Measurements from ENCODE around the gene DBF4B.

DBF4B gene

DNA sequence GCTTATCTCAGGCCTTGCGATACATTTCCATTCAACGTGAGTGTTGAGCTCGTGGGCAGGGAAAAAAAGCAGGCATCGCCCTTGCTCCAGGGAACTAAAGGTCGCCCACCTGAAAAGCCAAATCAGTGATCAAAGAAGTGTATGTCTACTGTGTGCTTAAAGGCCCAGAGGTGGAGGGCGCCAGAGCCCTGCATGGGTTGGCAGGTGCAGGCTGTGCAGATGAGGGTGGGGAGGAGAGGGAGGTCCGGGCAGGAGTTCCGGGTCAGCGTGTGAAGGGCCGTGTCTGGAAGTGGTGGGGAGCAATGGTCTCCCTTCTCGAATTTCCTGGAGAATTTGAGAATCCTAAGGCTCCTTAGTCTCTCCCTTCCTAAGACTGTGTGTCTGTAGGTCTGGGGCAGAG is 57.5 kb downstream of the DBF4B start:
- Histone ChIP-seq H3K18ac (ENCODE audit: low read length) (no peak overlapping the region), H3K27ac (ENCODE audit: low read depth, low read length) (no peak overlapping the region), H2BK15ac (replicated peaks; ENCODE audit: low read depth) (no peak overlapping the region), H3K23ac (ENCODE audit: low read length) (no peak overlapping the region), H4K8ac (ENCODE audit: low read depth, low read length) (no peak overlapping the region), H3K4me1 (ENCODE audit: control insufficient read depth, low read depth, low read length) (peaks cover 7% of the 10 kb centered on the region), H2AK5ac (ENCODE audit: low read length) (no peak overlapping the region), H3K4ac (ENCODE audit: low read depth, low read length) (no peak overlapping the region), H3K79me2 (ENCODE audit: control insufficient read depth, insufficient read depth, low read length) (no peaks in the 10 kb centered on the region), H2BK5ac (ENCODE audit: low read length) (no peak overlapping the region), H3K9ac (ENCODE audit: low read length) (no peak overlapping the region), H3K4me3 (ENCODE audit: low read length) (no peak overlapping the region), H3K56ac (ENCODE audit: low read length) (no peak overlapping the region), H3K79me1 (ENCODE audit: low read length) (no peaks in the 10 kb centered on the region), H3K36me3 (ENCODE audit: control insufficient read depth, insufficient read depth, low read length) (no peaks in the 10 kb centered on the region), H4K5ac (ENCODE audit: low read length) (no peak overlapping the region), H3K4me2 (ENCODE audit: low read length) (no peak overlapping the region), H3K27me3 (ENCODE audit: insufficient read depth, low read length, poor library complexity) (no peaks in the 10 kb centered on the region), H2BK120ac (ENCODE audit: low read depth, low read length) (no peak overlapping the region)
- no peak for DNase-seq
- WGBS (ENCODE audit: extremely low coverage, insufficient coverage, low lambda C conversion rate) = no CpG with 5 or more reads among the region's 11 CpGs

DNA sequence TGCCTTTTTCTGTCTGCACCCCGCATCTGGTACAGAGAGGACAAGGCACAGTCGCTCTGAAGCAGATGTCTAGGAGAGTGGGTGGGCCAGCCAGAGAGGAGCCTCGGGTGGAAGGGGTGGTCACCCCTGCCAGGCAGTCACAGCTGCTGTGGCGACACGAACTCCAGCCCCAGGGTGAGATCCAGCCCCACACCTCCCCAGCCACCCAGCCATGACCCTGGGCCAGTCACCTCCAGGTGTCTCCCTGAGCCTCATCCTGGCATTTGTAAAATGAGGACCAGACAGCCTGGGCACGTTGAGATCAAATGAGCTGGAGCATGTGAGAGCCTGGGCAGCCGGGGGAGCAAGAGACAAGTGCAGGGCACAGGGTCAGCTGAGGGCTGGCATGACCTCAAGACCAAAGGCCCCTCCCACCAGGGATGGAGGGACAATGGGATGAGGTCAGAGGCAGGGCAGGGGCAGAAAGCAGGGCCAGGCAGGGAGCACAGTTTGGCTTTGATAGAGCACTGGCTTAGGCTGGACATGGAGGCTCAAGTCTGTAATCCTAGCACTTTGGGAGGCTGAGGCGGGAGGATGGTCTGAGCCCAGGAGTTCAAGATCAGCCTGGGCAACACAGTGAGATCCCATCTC is 58.1 kb downstream of the DBF4B start:
- Histone ChIP-seq H3K4me2 (ENCODE audit: low read length) (no peak overlapping the region), H3K79me2 (ENCODE audit: control insufficient read depth, insufficient read depth, low read length) (no peaks in the 10 kb centered on the region), H3K27ac (ENCODE audit: low read depth, low read length) (no peak overlapping the region), H3K36me3 (ENCODE audit: control insufficient read depth, insufficient read depth, low read length) (no peaks in the 10 kb centered on the region), H3K18ac (ENCODE audit: low read length) (no peak overlapping the region), H3K4me1 (ENCODE audit: control insufficient read depth, low read depth, low read length) (peaks cover 7% of the 10 kb centered on the region), H3K4me3 (ENCODE audit: low read length) (no peak overlapping the region), H2AK5ac (ENCODE audit: low read length) (no peak overlapping the region), H3K23ac (ENCODE audit: low read length) (no peak overlapping the region), H3K79me1 (ENCODE audit: low read length) (no peaks in the 10 kb centered on the region), H3K27me3 (ENCODE audit: insufficient read depth, low read length, poor library complexity) (no peaks in the 10 kb centered on the region), H2BK120ac (ENCODE audit: low read depth, low read length) (no peak overlapping the region), H4K8ac (ENCODE audit: low read depth, low read length) (no peak overlapping the region), H3K56ac (ENCODE audit: low read length) (no peak overlapping the region), H4K5ac (ENCODE audit: low read length) (no peak overlapping the region), H3K9ac (ENCODE audit: low read length) (no peak overlapping the region), H2BK5ac (ENCODE audit: low read length) (no peak overlapping the region), H3K4ac (ENCODE audit: low read depth, low read length) (no peak overlapping the region), H2BK15ac (replicated peaks; ENCODE audit: low read depth) (no peak overlapping the region)
- WGBS (ENCODE audit: extremely low coverage, insufficient coverage, low lambda C conversion rate) = no CpG with 5 or more reads among the region's 8 CpGs
- DNase-seq = peak; percentile 36

DNA sequence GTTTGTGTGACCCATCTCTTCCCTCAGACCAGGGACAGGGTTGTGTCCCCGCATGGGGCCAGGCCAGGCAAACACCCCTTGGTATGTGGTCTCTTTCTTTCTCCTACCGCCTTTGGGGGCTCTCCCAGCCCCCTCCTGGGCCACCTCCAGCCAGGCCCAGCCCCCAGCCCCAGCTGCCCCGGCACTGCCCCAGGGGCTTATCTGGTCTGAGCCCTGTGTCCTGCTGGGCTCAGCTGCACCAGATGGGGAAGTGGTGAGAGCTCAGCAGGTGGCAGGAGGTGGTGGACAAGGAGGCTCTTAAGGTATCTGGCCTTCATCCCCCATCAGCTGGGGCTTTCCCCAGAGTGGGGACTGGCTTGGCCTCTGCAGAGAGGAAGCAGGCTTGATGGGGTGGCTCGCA is 59.0 kb downstream of the DBF4B start:
- peak; percentile 62 for DNase-seq
- Histone ChIP-seq H3K9ac (ENCODE audit: low read length) (no peak overlapping the region), H4K8ac (ENCODE audit: low read depth, low read length) (no peak overlapping the region), H2AK5ac (ENCODE audit: low read length) (no peak overlapping the region), H3K23ac (ENCODE audit: low read length) (no peak overlapping the region), H3K56ac (ENCODE audit: low read length) (no peak overlapping the region), H3K4me3 (ENCODE audit: low read length) (no peak overlapping the region), H2BK5ac (ENCODE audit: low read length) (no peak overlapping the region), H3K4me1 (ENCODE audit: control insufficient read depth, low read depth, low read length) (peaks cover 7% of the 10 kb centered on the region), H3K4me2 (ENCODE audit: low read length) (no peak overlapping the region), H3K27ac (ENCODE audit: low read depth, low read length) (no peak overlapping the region), H2BK15ac (replicated peaks; ENCODE audit: low read depth) (no peak overlapping the region), H3K36me3 (ENCODE audit: control insufficient read depth, insufficient read depth, low read length) (no peaks in the 10 kb centered on the region), H3K27me3 (ENCODE audit: insufficient read depth, low read length, poor library complexity) (no peaks in the 10 kb centered on the region), H3K79me2 (ENCODE audit: control insufficient read depth, insufficient read depth, low read length) (no peaks in the 10 kb centered on the region), H3K79me1 (ENCODE audit: low read length) (no peaks in the 10 kb centered on the region), H4K5ac (ENCODE audit: low read length) (no peak overlapping the region), H3K18ac (ENCODE audit: low read length) (no peak overlapping the region), H3K4ac (ENCODE audit: low read depth, low read length) (no peak overlapping the region), H2BK120ac (ENCODE audit: low read depth, low read length) (no peak overlapping the region)
- WGBS (ENCODE audit: extremely low coverage, insufficient coverage, low lambda C conversion rate) = no CpG with 5 or more reads among the region's 4 CpGs

DNA sequence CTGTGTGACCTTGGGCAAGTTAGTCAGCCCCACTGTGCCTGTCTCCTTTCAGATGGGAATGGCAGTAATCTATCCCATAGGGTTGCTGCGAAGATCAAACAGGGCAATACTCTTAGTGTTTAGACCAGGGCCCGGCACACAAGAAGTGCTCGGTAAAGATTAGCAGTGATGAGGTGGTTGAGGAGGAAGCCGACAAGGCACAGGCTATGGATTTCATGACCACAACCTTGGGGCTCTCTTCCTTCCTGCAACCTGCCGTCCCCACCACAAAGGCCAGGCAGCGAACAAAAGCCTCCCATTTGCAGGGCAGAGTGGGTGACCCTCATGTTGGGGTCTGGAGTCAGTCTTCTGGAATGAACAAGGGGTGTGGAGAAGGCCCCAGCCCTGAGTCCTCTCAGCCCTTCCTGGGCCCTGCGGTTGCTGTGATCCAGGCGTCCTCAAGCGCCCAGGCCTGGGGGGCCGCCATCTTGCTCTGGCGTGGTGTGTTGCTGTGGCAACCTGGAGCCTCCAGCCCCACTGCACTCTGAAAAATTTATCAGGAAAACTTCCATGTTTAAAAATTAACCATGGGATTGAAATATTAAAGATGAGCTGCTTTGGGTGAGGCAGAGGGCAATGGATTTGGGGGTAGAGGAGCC is 60.2 kb downstream of the DBF4B start:
- no peaks in the 10 kb centered on the region for H3K27me3 ChIP-seq (ENCODE audit: insufficient read depth, low read length, poor library complexity)
- H4K8ac ChIP-seq (ENCODE audit: low read depth, low read length) = no peak overlapping the region
- no peaks in the 10 kb centered on the region for H3K79me2 ChIP-seq (ENCODE audit: control insufficient read depth, insufficient read depth, low read length)
- no peak overlapping the region for H3K56ac ChIP-seq (ENCODE audit: low read length)
- no peak for DNase-seq
- no peak overlapping the region for H2BK120ac ChIP-seq (ENCODE audit: low read depth, low read length)
- no peak overlapping the region for H3K4me3 ChIP-seq (ENCODE audit: low read length)
- no peak overlapping the region for H2AK5ac ChIP-seq (ENCODE audit: low read length)
- no peak overlapping the region for H2BK15ac ChIP-seq (replicated peaks; ENCODE audit: low read depth)
- H3K4me1 ChIP-seq (ENCODE audit: control insufficient read depth, low read depth, low read length) = peaks cover 7% of the 10 kb centered on the region
- no peak overlapping the region for H3K27ac ChIP-seq (ENCODE audit: low read depth, low read length)
- H3K4ac ChIP-seq (ENCODE audit: low read depth, low read length) = no peak overlapping the region
- no peaks in the 10 kb centered on the region for H3K79me1 ChIP-seq (ENCODE audit: low read length)
- H3K18ac ChIP-seq (ENCODE audit: low read length) = no peak overlapping the region
- H3K23ac ChIP-seq (ENCODE audit: low read length) = peak overlapping the region; percentile 48
- H2BK5ac ChIP-seq (ENCODE audit: low read length) = no peak overlapping the region
- H3K36me3 ChIP-seq (ENCODE audit: control insufficient read depth, insufficient read depth, low read length) = no peaks in the 10 kb centered on the region
- WGBS (ENCODE audit: extremely low coverage, insufficient coverage, low lambda C conversion rate) = no CpG with 5 or more reads among the region's 11 CpGs
- H3K4me2 ChIP-seq (ENCODE audit: low read length) = no peak overlapping the region
- H4K5ac ChIP-seq (ENCODE audit: low read length) = no peak overlapping the region
- H3K9ac ChIP-seq (ENCODE audit: low read length) = no peak overlapping the region

DNA sequence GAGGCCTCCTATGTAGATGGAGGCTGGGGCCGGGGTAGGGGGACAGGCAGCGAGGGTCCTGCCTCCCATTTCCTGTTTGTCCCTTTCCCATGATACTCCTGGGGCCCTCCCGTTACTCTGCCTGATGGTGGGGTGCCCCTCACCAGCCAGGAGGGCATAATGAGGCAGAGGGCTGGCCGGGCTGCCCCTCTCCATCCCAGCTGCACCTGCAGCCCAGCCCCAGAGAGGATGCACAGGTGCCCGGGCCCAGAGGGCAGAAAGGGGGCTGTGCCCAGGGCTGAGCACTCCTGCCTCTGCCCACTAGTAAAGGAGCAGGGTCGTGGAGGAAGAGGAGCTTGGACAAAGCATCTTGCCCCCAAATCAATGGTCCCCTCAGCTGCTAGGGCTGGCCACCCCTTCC is 60.8 kb downstream of the DBF4B start:
- Histone ChIP-seq H3K27ac (ENCODE audit: low read depth, low read length) (no peak overlapping the region), H3K56ac (ENCODE audit: low read length) (no peak overlapping the region), H3K4me1 (ENCODE audit: control insufficient read depth, low read depth, low read length) (peaks cover 7% of the 10 kb centered on the region), H3K27me3 (ENCODE audit: insufficient read depth, low read length, poor library complexity) (no peaks in the 10 kb centered on the region), H2BK120ac (ENCODE audit: low read depth, low read length) (no peak overlapping the region), H3K4me3 (ENCODE audit: low read length) (no peak overlapping the region), H3K79me1 (ENCODE audit: low read length) (no peaks in the 10 kb centered on the region), H3K18ac (ENCODE audit: low read length) (no peak overlapping the region), H3K9ac (ENCODE audit: low read length) (no peak overlapping the region), H3K23ac (ENCODE audit: low read length) (no peak overlapping the region), H2BK5ac (ENCODE audit: low read length) (no peak overlapping the region), H4K8ac (ENCODE audit: low read depth, low read length) (no peak overlapping the region), H3K4me2 (ENCODE audit: low read length) (no peak overlapping the region), H3K4ac (ENCODE audit: low read depth, low read length) (no peak overlapping the region), H3K36me3 (ENCODE audit: control insufficient read depth, insufficient read depth, low read length) (no peaks in the 10 kb centered on the region), H3K79me2 (ENCODE audit: control insufficient read depth, insufficient read depth, low read length) (no peaks in the 10 kb centered on the region), H2AK5ac (ENCODE audit: low read length) (no peak overlapping the region), H4K5ac (ENCODE audit: low read length) (no peak overlapping the region), H2BK15ac (replicated peaks; ENCODE audit: low read depth) (no peak overlapping the region)
- DNase-seq = no peak
- no CpG with 5 or more reads among the region's 6 CpGs for WGBS (ENCODE audit: extremely low coverage, insufficient coverage, low lambda C conversion rate)

DNA sequence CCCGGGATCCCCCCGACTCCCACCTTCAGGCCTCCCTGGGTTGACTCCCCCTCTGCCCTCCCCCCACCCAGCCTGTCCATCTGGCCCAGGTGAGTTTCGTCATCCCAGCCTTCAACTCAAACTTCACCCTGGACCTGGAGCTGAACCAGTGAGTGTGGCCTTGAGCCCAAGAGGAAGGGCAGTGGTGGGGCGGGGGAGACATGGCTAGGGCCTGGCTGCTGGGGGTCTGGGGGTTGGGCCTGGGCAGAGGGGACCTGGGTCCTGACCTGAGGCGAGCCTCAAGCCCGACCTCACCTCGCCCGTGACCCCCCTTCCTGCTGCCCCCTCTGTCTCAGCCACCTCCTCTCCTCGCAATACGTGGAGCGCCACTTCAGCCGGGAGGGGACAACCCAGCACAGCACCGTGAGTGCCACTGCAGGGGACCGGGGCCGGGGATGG is 61.2 kb downstream of the DBF4B start:
- Histone ChIP-seq H3K27ac (ENCODE audit: low read depth, low read length) (no peak overlapping the region), H4K8ac (ENCODE audit: low read depth, low read length) (no peak overlapping the region), H3K79me1 (ENCODE audit: low read length) (no peaks in the 10 kb centered on the region), H3K56ac (ENCODE audit: low read length) (no peak overlapping the region), H2BK15ac (replicated peaks; ENCODE audit: low read depth) (no peak overlapping the region), H3K4ac (ENCODE audit: low read depth, low read length) (no peak overlapping the region), H3K36me3 (ENCODE audit: control insufficient read depth, insufficient read depth, low read length) (no peaks in the 10 kb centered on the region), H3K4me1 (ENCODE audit: control insufficient read depth, low read depth, low read length) (peaks cover 7% of the 10 kb centered on the region), H3K4me2 (ENCODE audit: low read length) (no peak overlapping the region), H2BK120ac (ENCODE audit: low read depth, low read length) (no peak overlapping the region), H2BK5ac (ENCODE audit: low read length) (no peak overlapping the region), H4K5ac (ENCODE audit: low read length) (no peak overlapping the region), H3K23ac (ENCODE audit: low read length) (no peak overlapping the region), H3K9ac (ENCODE audit: low read length) (no peak overlapping the region), H3K18ac (ENCODE audit: low read length) (no peak overlapping the region), H3K4me3 (ENCODE audit: low read length) (no peak overlapping the region), H3K27me3 (ENCODE audit: insufficient read depth, low read length, poor library complexity) (no peaks in the 10 kb centered on the region), H2AK5ac (ENCODE audit: low read length) (no peak overlapping the region), H3K79me2 (ENCODE audit: control insufficient read depth, insufficient read depth, low read length) (no peaks in the 10 kb centered on the region)
- no peak for DNase-seq
- WGBS (ENCODE audit: extremely low coverage, insufficient coverage, low lambda C conversion rate) = no CpG with 5 or more reads among the region's 15 CpGs

All from mesendoderm (in vitro differentiated cells).